ENCODE data around the gene PECR.
"Not testable (repeated sequence)": the region's sequence is repeated elsewhere in the genome, so short reads cannot be mapped to it uniquely, and the experiment has no call there.

The PECR gene

DNA sequence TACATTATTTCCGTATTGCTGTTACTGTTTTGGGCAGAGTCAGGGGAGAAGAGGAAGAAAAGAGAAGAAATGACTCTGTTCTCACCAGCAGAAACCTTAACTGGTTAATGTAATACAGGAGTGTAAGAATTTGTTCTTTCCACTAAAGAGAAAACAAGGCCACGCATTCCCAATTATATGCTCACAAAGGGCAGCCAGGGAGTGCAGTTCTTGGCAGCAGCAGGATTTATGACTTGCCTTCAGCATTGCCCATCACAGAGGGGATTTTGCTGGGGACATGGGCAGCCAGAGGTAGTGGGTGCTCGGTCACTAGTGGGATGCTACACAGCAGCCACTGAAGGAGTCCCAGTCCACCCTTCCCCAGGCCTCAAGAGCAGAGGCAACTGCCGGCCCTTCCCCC is 86.7 kb downstream of the PECR start:
- Histone ChIP-seq H3K79me2 (ENCODE audit: low read length) (peaks cover 86% of the 10 kb centered on the region), H3K27me3 (ENCODE audit: low read depth, low read length) (no peaks in the 10 kb centered on the region), H4K20me1 (ENCODE audit: insufficient read depth, low read length) (peaks cover 34% of the 10 kb centered on the region), H3K27ac (ENCODE audit: low read length) (no peak overlapping the region), H3K4me3 (ENCODE audit: low read length) (no peak overlapping the region), H3K9ac (ENCODE audit: low read length) (no peak overlapping the region), H3K4me1 (ENCODE audit: low read length) (no peaks in the 10 kb centered on the region), H3K36me3 (replicated peaks; ENCODE audit: low read depth, low read length) (peaks cover 32% of the 10 kb centered on the region), H3K4me2 (ENCODE audit: low read length) (no peak overlapping the region), H3K9me3 (ENCODE audit: insufficient read depth, low read length) (no peaks in the 10 kb centered on the region), H2AFZ (ENCODE audit: low read depth, low read length) (no peak overlapping the region)
- TF ChIP-seq EZH2phosphoT487 (IDR thresholded peaks at IDR 0.05; ENCODE audit: low read depth) (no peak), CTCF (IDR thresholded peaks at IDR 0.05; ENCODE audit: low read depth, low read length) (no peak)

- not testable (repeated sequence) for H3K9me3 ChIP-seq (ENCODE audit: insufficient read depth, low read length); H3K27ac ChIP-seq (ENCODE audit: low read length); H3K4me3 ChIP-seq (ENCODE audit: low read length); H3K4me2 ChIP-seq (ENCODE audit: low read length); H3K27me3 ChIP-seq (ENCODE audit: low read depth, low read length); H3K4me1 ChIP-seq (ENCODE audit: low read length); H3K9ac ChIP-seq (ENCODE audit: low read length); H2AFZ ChIP-seq (ENCODE audit: low read depth, low read length)
- Histone ChIP-seq H3K36me3 (replicated peaks; ENCODE audit: low read depth, low read length) (peaks cover 29% of the 10 kb centered on the region), H3K79me2 (ENCODE audit: low read length) (peaks cover 88% of the 10 kb centered on the region), H4K20me1 (ENCODE audit: insufficient read depth, low read length) (peaks cover 19% of the 10 kb centered on the region)
Observed at GRCh38 chr2:215988556-215989207, 92.9 kb downstream of the PECR start.

Measured in OCI-LY3 (cell line).